ENCODE measurements around the gene PRRC2A.

Gene PRRC2A

DNA sequence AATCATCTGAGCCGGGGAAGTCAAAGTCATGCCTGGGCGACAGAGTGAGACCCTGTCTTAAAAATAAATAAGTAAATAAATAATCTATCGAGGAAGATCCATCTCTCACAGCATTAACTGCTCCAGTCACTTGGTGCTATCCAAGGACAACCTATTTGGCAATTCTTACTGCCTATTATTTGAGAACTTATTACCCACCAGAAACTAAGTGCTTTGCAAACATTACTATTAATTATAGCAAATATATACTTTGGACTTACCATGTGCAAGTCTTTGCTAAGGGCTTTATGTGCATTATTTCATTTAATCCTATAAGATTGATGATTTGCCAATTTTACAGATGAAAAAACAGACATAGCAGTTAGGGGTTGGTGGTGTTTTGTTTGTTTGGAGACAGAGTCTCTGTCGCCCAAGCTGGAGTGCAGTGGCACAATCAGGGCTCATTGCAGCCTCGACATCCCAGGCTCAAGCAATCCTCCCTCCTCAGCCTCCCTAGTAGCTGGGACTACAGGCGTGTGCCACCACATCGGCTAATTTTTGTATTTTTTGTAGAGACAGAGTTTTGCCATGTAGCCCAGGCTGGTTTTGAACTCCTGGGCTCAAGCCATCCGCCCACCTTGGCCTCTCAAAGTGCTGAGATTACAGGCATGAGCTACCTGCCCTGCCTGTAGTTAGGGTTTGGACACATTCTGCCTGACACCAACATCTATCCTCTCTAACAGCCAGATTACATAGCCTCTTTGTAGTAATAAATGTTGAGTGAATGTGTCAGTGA, 34.2 kb downstream of the PRRC2A start:
- DNase-seq (ENCODE audit: low spot score): no peak
- no peak overlapping the region for H2BK12ac ChIP-seq (ENCODE audit: low read length)
- no peak overlapping the region for H3K14ac ChIP-seq (ENCODE audit: low read length)
- no peak overlapping the region for H4K8ac ChIP-seq (ENCODE audit: low read depth, low read length)
- H2AFZ ChIP-seq (ENCODE audit: low read length): no peak overlapping the region
- H3K23ac ChIP-seq (ENCODE audit: low read depth, low read length, poor library complexity): no peak overlapping the region
- no peak overlapping the region for H3K18ac ChIP-seq (ENCODE audit: low read length)
- no peaks in the 10 kb centered on the region for H3K27me3 ChIP-seq (ENCODE audit: control insufficient read depth in 3 of 3, insufficient read depth in 3 of 3, low read depth in 1 of 3, low read length in 3 of 3)
- H3K9me3 ChIP-seq (replicated peaks in 1 of 2; ENCODE audit: control insufficient read depth in 2 of 2, insufficient read depth in 1 of 2, low read depth in 1 of 2, low read length in 2 of 2): no peaks in the 10 kb centered on the region
- no peak overlapping the region for H3K4me2 ChIP-seq (ENCODE audit: insufficient read depth, low read length, poor library complexity, severe bottlenecking)
- no peak overlapping the region for H3K27ac ChIP-seq (replicated peaks; ENCODE audit: low read length)
- peaks cover 10 to 24% of the 10 kb centered on the region in 2 donors for H3K4me1 ChIP-seq (ENCODE audit: control insufficient read depth in 2 of 2, insufficient read depth in 1 of 2, low read depth in 1 of 2, low read length in 2 of 2)
- H3K36me3 ChIP-seq (replicated peaks in 1 of 2; ENCODE audit: control insufficient read depth in 2 of 2, insufficient read depth in 2 of 2, low read length in 2 of 2): peaks cover 10 to 49% of the 10 kb centered on the region in 2 donors
- no peak overlapping the region for H2BK5ac ChIP-seq (ENCODE audit: low read length)
- no peak overlapping the region for H2BK120ac ChIP-seq (ENCODE audit: low read depth, low read length)
- H3K4ac ChIP-seq (ENCODE audit: low read length): no peak overlapping the region
- no peak overlapping the region for H3K4me3 ChIP-seq (ENCODE audit: low read length in 2 of 2)
- H2AK5ac ChIP-seq (ENCODE audit: low read depth, low read length): no peak overlapping the region
- no peak overlapping the region for H2BK15ac ChIP-seq (ENCODE audit: low read length)
- H3K9ac ChIP-seq (ENCODE audit: low read depth, low read length, poor library complexity): no peak overlapping the region
- no peak overlapping the region for H4K91ac ChIP-seq (ENCODE audit: low read depth, low read length, poor library complexity)
- H3K79me1 ChIP-seq (ENCODE audit: low read depth, low read length): peaks cover 10% of the 10 kb centered on the region
- no CpG with 5 or more reads among the region's 8 CpGs for WGBS, 2 donors (ENCODE audit: extremely low coverage in 2 of 2, insufficient read length in 2 of 2, insufficient replicate concordance in 1 of 2)

- no peak within 1 kb of the TSS for H4K91ac ChIP-seq (ENCODE audit: low read depth, low read length, poor library complexity)
- DNase-seq (ENCODE audit: low spot score): no peak
- H2BK5ac ChIP-seq (ENCODE audit: low read length): no peak within 1 kb of the TSS
- H2BK120ac ChIP-seq (ENCODE audit: low read depth, low read length): no peak within 1 kb of the TSS
- H3K4me3 ChIP-seq (ENCODE audit: low read length in 2 of 2): no peak within 1 kb of the TSS
- H3K27ac ChIP-seq (replicated peaks; ENCODE audit: low read length): no peak within 1 kb of the TSS
- peaks cover 12 to 26% of the 10 kb centered on the region in 2 donors for H3K4me1 ChIP-seq (ENCODE audit: control insufficient read depth in 2 of 2, insufficient read depth in 1 of 2, low read depth in 1 of 2, low read length in 2 of 2)
- no peak within 1 kb of the TSS for H3K4me2 ChIP-seq (ENCODE audit: insufficient read depth, low read length, poor library complexity, severe bottlenecking)
- no peak within 1 kb of the TSS for H3K18ac ChIP-seq (ENCODE audit: low read length)
- no peak within 1 kb of the TSS for H3K23ac ChIP-seq (ENCODE audit: low read depth, low read length, poor library complexity)
- no peak within 1 kb of the TSS for H3K14ac ChIP-seq (ENCODE audit: low read length)
- no peak within 1 kb of the TSS for H2BK12ac ChIP-seq (ENCODE audit: low read length)
- H3K36me3 ChIP-seq (replicated peaks in 1 of 2; ENCODE audit: control insufficient read depth in 2 of 2, insufficient read depth in 2 of 2, low read length in 2 of 2): peaks cover 10 to 40% of the 10 kb centered on the region in 2 donors
- H3K9me3 ChIP-seq (replicated peaks in 1 of 2; ENCODE audit: control insufficient read depth in 2 of 2, insufficient read depth in 1 of 2, low read depth in 1 of 2, low read length in 2 of 2): no peaks in the 10 kb centered on the region
- no peak within 1 kb of the TSS for H3K9ac ChIP-seq (ENCODE audit: low read depth, low read length, poor library complexity)
- no CpG with 5 or more reads among the region's 8 CpGs for WGBS, 2 donors (ENCODE audit: extremely low coverage in 2 of 2, insufficient read length in 2 of 2, insufficient replicate concordance in 1 of 2)
- no peak within 1 kb of the TSS for H2AK5ac ChIP-seq (ENCODE audit: low read depth, low read length)
- no peaks in the 10 kb centered on the region for H3K27me3 ChIP-seq (ENCODE audit: control insufficient read depth in 3 of 3, insufficient read depth in 3 of 3, low read depth in 1 of 3, low read length in 3 of 3)
- H3K4ac ChIP-seq (ENCODE audit: low read length): no peak within 1 kb of the TSS
- no peak within 1 kb of the TSS for H2BK15ac ChIP-seq (ENCODE audit: low read length)
- H4K8ac ChIP-seq (ENCODE audit: low read depth, low read length): no peak within 1 kb of the TSS
- peaks cover 10% of the 10 kb centered on the region for H3K79me1 ChIP-seq (ENCODE audit: low read depth, low read length)
- H2AFZ ChIP-seq (ENCODE audit: low read length): no peak within 1 kb of the TSS
Measured at GRCh38 chr6:31655349-31656237, 35.1 kb downstream of the PRRC2A start, which contains the start of gene APOM. APOM (plus strand) TSS chr6:31655894; CDS start chr6:31655967, 73 bp downstream.

DNA sequence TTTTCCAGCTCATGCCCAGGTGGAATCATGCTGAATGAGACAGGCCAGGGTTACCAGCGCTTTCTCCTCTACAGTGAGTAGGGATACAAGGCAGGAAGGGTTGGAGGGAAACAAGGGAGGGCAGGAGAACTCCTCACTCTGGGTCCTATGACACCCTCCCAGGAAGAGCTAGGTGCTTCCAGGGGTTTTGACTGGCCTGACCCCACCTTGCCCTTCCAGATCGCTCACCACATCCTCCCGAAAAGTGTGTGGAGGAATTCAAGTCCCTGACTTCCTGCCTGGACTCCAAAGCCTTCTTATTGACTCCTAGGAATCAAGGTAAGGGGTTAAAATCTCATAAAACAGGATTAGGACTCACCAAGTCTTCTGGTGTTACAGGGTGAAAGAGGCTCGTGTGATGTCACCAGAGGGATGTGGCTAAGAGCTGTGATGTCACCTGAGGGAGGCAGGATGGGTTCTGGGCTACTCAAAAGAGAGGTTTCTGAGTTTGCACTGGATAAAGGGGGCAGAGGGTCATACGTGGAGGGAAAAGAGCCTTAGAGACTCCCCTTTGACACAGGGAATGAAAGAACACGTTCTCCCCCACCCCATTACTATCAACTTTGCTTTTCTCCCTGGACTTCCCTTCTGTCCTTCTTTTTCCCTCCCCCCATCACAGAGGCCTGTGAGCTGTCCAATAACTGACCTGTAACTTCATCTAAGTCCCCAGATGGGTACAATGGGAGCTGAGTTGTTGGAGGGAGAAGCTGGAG, 37.1 kb downstream of the PRRC2A start:
- Histone ChIP-seq H3K36me3 (replicated peaks in 1 of 2; ENCODE audit: control insufficient read depth in 2 of 2, insufficient read depth in 2 of 2, low read length in 2 of 2) (peaks cover 11 to 49% of the 10 kb centered on the region in 2 donors), H2BK15ac (ENCODE audit: low read length) (no peak overlapping the region), H3K27me3 (ENCODE audit: control insufficient read depth in 3 of 3, insufficient read depth in 3 of 3, low read depth in 1 of 3, low read length in 3 of 3) (no peaks in the 10 kb centered on the region), H2AK5ac (ENCODE audit: low read depth, low read length) (no peak overlapping the region), H3K4me3 (ENCODE audit: low read length in 2 of 2) (no peak overlapping the region), H3K23ac (ENCODE audit: low read depth, low read length, poor library complexity) (peak overlapping the region; percentile 61), H4K8ac (ENCODE audit: low read depth, low read length) (no peak overlapping the region), H3K9me3 (replicated peaks in 1 of 2; ENCODE audit: control insufficient read depth in 2 of 2, insufficient read depth in 1 of 2, low read depth in 1 of 2, low read length in 2 of 2) (no peaks in the 10 kb centered on the region), H3K14ac (ENCODE audit: low read length) (no peak overlapping the region), H2BK5ac (ENCODE audit: low read length) (no peak overlapping the region), H2AFZ (ENCODE audit: low read length) (no peak overlapping the region), H3K27ac (replicated peaks; ENCODE audit: low read length) (no peak overlapping the region), H3K18ac (ENCODE audit: low read length) (no peak overlapping the region), H2BK120ac (ENCODE audit: low read depth, low read length) (no peak overlapping the region), H3K79me1 (ENCODE audit: low read depth, low read length) (peaks cover 8% of the 10 kb centered on the region), H3K4me2 (ENCODE audit: insufficient read depth, low read length, poor library complexity, severe bottlenecking) (no peak overlapping the region), H2BK12ac (ENCODE audit: low read length) (no peak overlapping the region), H3K4me1 (ENCODE audit: control insufficient read depth in 2 of 2, insufficient read depth in 1 of 2, low read depth in 1 of 2, low read length in 2 of 2) (peaks cover 14 to 15% of the 10 kb centered on the region in 2 donors), H3K9ac (ENCODE audit: low read depth, low read length, poor library complexity) (no peak overlapping the region), H3K4ac (ENCODE audit: low read length) (no peak overlapping the region), H4K91ac (ENCODE audit: low read depth, low read length, poor library complexity) (no peak overlapping the region)
- DNase-seq (ENCODE audit: low spot score): no peak
- WGBS, 2 donors (ENCODE audit: extremely low coverage in 2 of 2, insufficient read length in 2 of 2, insufficient replicate concordance in 1 of 2): no CpG with 5 or more reads among the region's 6 CpGs
